Naive thymus-derived CD4-positive, alpha-beta T cell (primary cell): ENCODE measurements around the gene FOXJ1. TPM values are rescaled to one million over a fixed set of nuclear protein-coding genes. Genes with fewer than 3 reads are reported as not detected.
A peak's percentile ranks its signal among the peaks of the same experiment; 100 is the strongest.
"Not testable (repeated sequence)": the region's sequence is repeated elsewhere in the genome, so short reads cannot be mapped to it uniquely, and the experiment has no call there.

Experiments used
- ATAC-seq: fragments of 150-1000 bp; cut with Tn5 transposase; 2 replicates; pipeline ENCODE4 v1.10.0; 2021; ENCODE audit warnings: mild to moderate bottlenecking, moderate library complexity
- CTCF ChIA-PET: fragments of 350-600 bp; sonication (Branson Sonifier 250); formaldehyde crosslinking; loops from one replicate; lab custom pipeline; 2021; ENCODE audit warnings: antibody characterized with exemption; lab: Charles Lee
- POLR2A ChIA-PET: fragments of 350-600 bp; sonication (Branson Sonifier 250); formaldehyde crosslinking; loops from one replicate; lab custom pipeline; 2021; ENCODE audit warnings: antibody characterized with exemption, inconsistent platforms; lab: Charles Lee
- DNase-seq, 9 donors: peaks; one replicate each; pipeline versions ENCODE4 v3.0.0 to v3.0.0-alpha.2; 2020 to 2022; ENCODE audit warnings: mixed read lengths in 1 of 9
- H3K27ac ChIP-seq: one replicate; pipeline ENCODE4 v1.7.0; 2013; ENCODE audit warnings: mild to moderate bottlenecking, low read depth, low read length, moderate library complexity
- H3K27me3 ChIP-seq, 2 donors: one replicate each; pipeline ENCODE4 v1.7.0; 2013; ENCODE audit warnings: low read length in 2 of 2, mild to moderate bottlenecking in 2 of 2, moderate library complexity in 2 of 2; ENCODE audit not compliant: control insufficient read depth in 2 of 2, insufficient read depth in 2 of 2
- H3K36me3 ChIP-seq, 3 experiments: 1 replicate in 2 of 3; 2 replicates in 1 of 3; pipeline ENCODE4 v1.7.0; 2013; ENCODE audit warnings: low read length in 3 of 3, mild to moderate bottlenecking in 3 of 3, moderate library complexity in 1 of 3; ENCODE audit not compliant: insufficient read depth in 3 of 3, control insufficient read depth in 2 of 3
- H3K4me1 ChIP-seq, 2 donors: one replicate each; pipeline ENCODE4 v1.7.0; 2013; ENCODE audit warnings: low read length in 2 of 2, mild to moderate bottlenecking in 2 of 2, moderate library complexity in 1 of 2; ENCODE audit not compliant: control insufficient read depth in 2 of 2, insufficient read depth in 2 of 2
- H3K4me3 ChIP-seq: 2 replicates; pipeline ENCODE4 v1.7.0; 2013; ENCODE audit warnings: mild to moderate bottlenecking, low read length
- H3K9me3 ChIP-seq, 3 experiments: 1 replicate in 2 of 3; 2 replicates in 1 of 3; pipeline ENCODE4 v1.7.0; 2013; ENCODE audit warnings: low read length in 3 of 3; ENCODE audit not compliant: control insufficient read depth in 2 of 3
- H3K27ac Mint-ChIP-seq, 9 donors: one replicate each; pipeline ENCODE4 v1.8.0; 2020 to 2022; ENCODE audit warnings: mixed read lengths in 9 of 9, mild to moderate bottlenecking in 8 of 9, moderate library complexity in 5 of 9, inconsistent platforms in 2 of 9
- H3K27me3 Mint-ChIP-seq, 5 donors: one replicate each; pipeline ENCODE4 v1.8.0; 2021 to 2022; ENCODE audit warnings: mixed read lengths in 5 of 5, mild to moderate bottlenecking in 1 of 5
- H3K36me3 Mint-ChIP-seq, 5 donors: one replicate each; pipeline ENCODE4 v1.8.0; 2020 to 2022; ENCODE audit warnings: mixed read lengths in 5 of 5, mild to moderate bottlenecking in 3 of 5, inconsistent platforms in 1 of 5
- H3K4me1 Mint-ChIP-seq, 7 donors: one replicate each; pipeline ENCODE4 v1.8.0; 2020 to 2022; ENCODE audit warnings: mixed read lengths in 7 of 7, mild to moderate bottlenecking in 3 of 7, inconsistent platforms in 1 of 7
- H3K4me3 Mint-ChIP-seq, 10 donors: one replicate each; pipeline ENCODE4 v1.8.0; 2020 to 2022; ENCODE audit warnings: mild to moderate bottlenecking in 10 of 10, mixed read lengths in 10 of 10, moderate library complexity in 6 of 10, inconsistent platforms in 2 of 10
- H3K9me3 Mint-ChIP-seq, 11 donors: one replicate each; pipeline ENCODE4 v1.8.0; 2020 to 2022; ENCODE audit warnings: mixed read lengths in 11 of 11, mild to moderate bottlenecking in 4 of 11, inconsistent platforms in 1 of 11, moderate library complexity in 1 of 11
- intact Hi-C, 2 donors: fragments of 100-400 bp; cut with micrococcal nuclease; formaldehyde crosslinking; loops; one replicate each; pipeline ENCODE4 v1.15.1; 2023
- polyA plus RNA-seq, 2 donors: library from polyadenylated mRNA; unstranded; fragments of 300-500 nt; fragmentation: Illumina TruSeq; gene quantifications; one replicate each; pipeline ENCODE4 v1.2.3, GENCODE V29; 2021
- total RNA-seq, 6 experiments: library from RNA in 5 of 6; stranded (reverse) in 5 of 6; gene quantifications; 1 replicate in 5 of 6; 2 replicates in 1 of 6; pipeline ENCODE4 v1.2.3 and lab custom pipeline; 2021 to 2026

FOXJ1 gene, protein sequence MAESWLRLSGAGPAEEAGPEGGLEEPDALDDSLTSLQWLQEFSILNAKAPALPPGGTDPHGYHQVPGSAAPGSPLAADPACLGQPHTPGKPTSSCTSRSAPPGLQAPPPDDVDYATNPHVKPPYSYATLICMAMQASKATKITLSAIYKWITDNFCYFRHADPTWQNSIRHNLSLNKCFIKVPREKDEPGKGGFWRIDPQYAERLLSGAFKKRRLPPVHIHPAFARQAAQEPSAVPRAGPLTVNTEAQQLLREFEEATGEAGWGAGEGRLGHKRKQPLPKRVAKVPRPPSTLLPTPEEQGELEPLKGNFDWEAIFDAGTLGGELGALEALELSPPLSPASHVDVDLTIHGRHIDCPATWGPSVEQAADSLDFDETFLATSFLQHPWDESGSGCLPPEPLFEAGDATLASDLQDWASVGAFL
- 1 to 10 TPM in 4 of 5 experiments, under 1 TPM in 1; 0.29 to 2.2 (median 1.4) TPM for total RNA-seq
- 1 to 10 TPM in 1 of 2 donors, under 1 TPM in 1; 0.27 to 1.0 TPM for polyA plus RNA-seq
- total RNA-seq (lab: John Stamatoyannopoulos, UW): 13.5 reads per million, percentile 42 among the genes with 10 or more reads in this experiment

DNA sequence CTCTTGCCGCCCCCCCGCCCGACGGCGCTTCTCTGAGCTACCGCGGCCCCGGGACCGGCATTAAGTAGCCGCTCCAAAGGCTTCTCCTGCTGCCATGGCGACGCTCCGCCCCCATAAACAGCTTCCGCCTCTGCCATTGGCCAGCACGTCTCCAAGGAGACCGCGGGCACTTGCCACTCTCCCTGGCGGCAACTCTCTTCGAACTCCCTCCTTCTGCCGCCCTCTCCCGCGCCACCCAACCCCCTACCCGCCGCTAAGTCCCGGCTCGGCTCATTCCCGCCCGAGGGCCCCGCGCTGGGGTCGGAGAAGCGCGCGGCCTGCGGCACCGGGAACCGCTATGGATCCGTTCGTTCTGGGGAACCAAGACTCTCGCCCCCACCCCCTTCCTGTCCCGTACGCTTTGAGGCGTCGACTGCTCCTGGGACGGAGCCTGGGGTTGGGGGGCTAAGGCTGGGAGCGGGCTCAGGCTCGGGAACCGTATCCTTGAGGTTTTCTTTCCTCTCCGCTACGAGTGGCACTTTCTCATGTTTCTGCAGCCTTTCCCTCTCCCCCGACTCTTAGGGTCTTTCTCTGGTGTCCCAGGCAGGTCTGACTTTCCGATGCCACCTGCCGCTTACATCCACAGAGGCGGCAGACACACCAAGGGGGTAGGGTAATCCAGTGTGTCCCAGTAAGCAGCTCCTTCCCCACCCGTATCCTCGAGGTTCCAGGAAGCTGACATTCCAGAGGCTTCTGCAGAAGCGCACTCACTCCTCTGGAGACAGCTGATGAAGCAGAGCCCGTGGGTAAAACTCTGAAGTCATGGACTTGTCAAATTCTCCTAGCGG is at the start of gene FOXJ1:
FOXJ1 (minus strand) TSS at position 34 of the 827 bp plus-strand sequence. CDS start 850 bp downstream, outside the sequence.
- POLR2A ChIA-PET: interaction anchor here (0.8 to 8.5 kb wide), 13 partner anchors 12 to 139 kb away, joined by 3 to 141 read pairs (median 4); no protein-coding TSS in a partner anchor
- peak within 1 kb of the TSS; percentile 82 to 89 (median 85) for H3K4me3 Mint-ChIP-seq
- peak; percentile 88 to 94 (median 91) for DNase-seq
- peaks cover 0 to 26% (median 0%) of the 10 kb centered on the region in 5 donors for H3K27me3 Mint-ChIP-seq
- intact Hi-C loops: loop anchor here (1.0 to 10.0 kb wide), 7 partner anchors 11 to 533 kb away; partner anchors contain the start of genes EXOC7 (in 1 of the 2), PRPSAP1 (in 1 of the 2) and UBALD2 (in 1 of the 2)
- peak within 1 kb of the TSS; percentile 80 to 99 (median 93) for H3K27ac Mint-ChIP-seq
- peak; percentile 87 for ATAC-seq
- no peaks in the 10 kb centered on the region for H3K27me3 ChIP-seq
- H3K4me3 ChIP-seq: peak within 1 kb of the TSS; percentile 49
- peaks cover 0 to 1% (median 0%) of the 10 kb centered on the region in 11 donors for H3K9me3 Mint-ChIP-seq
- CTCF ChIA-PET: interaction anchor here (0.9 to 8.1 kb wide), 6 partner anchors 11 to 138 kb away, joined by 4 to 111 read pairs (median 9); no protein-coding TSS in a partner anchor
- H3K36me3 Mint-ChIP-seq: peaks cover 0 to 14% (median 0%) of the 10 kb centered on the region in 5 donors
- peaks cover 50 to 58% of the 10 kb centered on the region in 2 donors for H3K4me1 ChIP-seq
- peak within 1 kb of the TSS; percentile 61 for H3K27ac ChIP-seq
- no peaks in the 10 kb centered on the region for H3K36me3 ChIP-seq
- H3K4me1 Mint-ChIP-seq: peaks cover 42 to 63% (median 59%) of the 10 kb centered on the region in 7 donors
- no peaks in the 10 kb centered on the region for H3K9me3 ChIP-seq

DNA sequence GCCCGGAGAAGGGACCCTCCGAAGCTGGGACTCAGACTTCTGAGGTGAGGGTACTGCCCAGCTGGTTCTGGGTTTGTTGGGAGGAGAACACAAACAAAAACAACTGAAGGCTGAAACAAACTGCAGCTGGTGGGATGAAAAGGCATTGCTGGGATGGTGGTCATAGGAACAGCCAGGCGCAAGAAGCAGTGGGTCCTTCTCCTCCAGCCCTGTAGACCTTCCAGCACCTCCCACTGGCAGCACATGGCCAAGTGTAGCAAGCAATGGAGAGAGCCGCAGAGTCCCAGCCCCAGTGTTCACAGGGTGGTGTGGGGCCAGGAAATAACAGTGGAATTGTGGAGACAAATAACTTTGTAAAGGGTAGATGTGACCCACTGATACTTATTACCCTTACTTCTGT is 48.7 kb upstream of the FOXJ1 start:
- ATAC-seq (no peak), DNase-seq (no peak)
- H3K36me3 ChIP-seq: no peaks in the 10 kb centered on the region
- H3K9me3 ChIP-seq: no peaks in the 10 kb centered on the region
- Mint-ChIP-seq H3K27ac (peak overlapping the region; percentile 92 to 99 (median 98)), H3K27me3 (no peaks in the 10 kb centered on the region), H3K4me1 (peaks cover 44 to 82% (median 67%) of the 10 kb centered on the region in 7 donors), H3K9me3 (peaks cover 0 to 2% (median 0%) of the 10 kb centered on the region in 11 donors), H3K36me3 (peaks cover 11 to 37% (median 22%) of the 10 kb centered on the region in 5 donors), H3K4me3 (peak overlapping the region; percentile 64 to 84 (median 78))
- POLR2A ChIA-PET: interaction anchor here (0.6 to 9.0 kb wide), 16 partner anchors 9 to 79 kb away, joined by 3 to 214 read pairs (median 4); partner anchors contain the start of gene UBALD2
- H3K27ac ChIP-seq: peak overlapping the region; percentile 79
- H3K4me1 ChIP-seq: peaks cover 61 to 70% of the 10 kb centered on the region in 2 donors
- CTCF ChIA-PET: interaction anchor here (0.6 to 2.1 kb wide), 12 partner anchors 9 to 90 kb away, joined by 3 to 11 read pairs (median 4); no protein-coding TSS in a partner anchor
- H3K4me3 ChIP-seq: no peak overlapping the region
- H3K27me3 ChIP-seq: no peaks in the 10 kb centered on the region
- intact Hi-C loops: no loop called here

DNA sequence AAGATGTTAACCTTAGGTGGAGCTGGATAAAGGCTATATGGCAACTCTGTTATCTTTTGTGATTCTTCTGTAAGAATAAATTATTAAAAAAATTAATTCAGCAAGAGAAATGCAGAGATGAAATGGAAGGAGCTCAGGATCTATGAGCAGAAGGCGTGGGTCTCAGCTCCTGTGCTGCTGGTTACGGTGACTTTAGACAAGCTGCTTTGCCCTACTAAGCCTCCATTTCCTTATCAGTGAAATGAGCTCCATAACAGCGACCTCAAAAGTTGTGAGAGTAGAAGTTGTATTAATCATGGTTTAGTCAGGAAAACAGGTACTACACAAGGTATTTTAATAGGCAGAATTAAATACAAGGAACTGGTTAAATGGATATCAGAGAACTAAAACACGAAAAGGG is 48.2 kb upstream of the FOXJ1 start:
- Histone ChIP-seq H3K36me3 (no peaks in the 10 kb centered on the region), H3K27ac (peak overlapping the region; percentile 79), H3K4me1 (peaks cover 61 to 70% of the 10 kb centered on the region in 2 donors), H3K9me3 (no peaks in the 10 kb centered on the region), H3K27me3 (no peaks in the 10 kb centered on the region), H3K4me3 (no peak overlapping the region)
- ATAC-seq (no peak), DNase-seq (no peak)
- CTCF ChIA-PET: interaction anchor here (0.6 to 2.1 kb wide), 11 partner anchors 10 to 90 kb away, joined by 3 to 11 read pairs (median 4); no protein-coding TSS in a partner anchor
- H3K27me3 Mint-ChIP-seq: no peaks in the 10 kb centered on the region
- peak overlapping the region; percentile 64 to 84 (median 78) for H3K4me3 Mint-ChIP-seq
- intact Hi-C loops: no loop called here
- H3K4me1 Mint-ChIP-seq: peaks cover 44 to 82% (median 67%) of the 10 kb centered on the region in 7 donors
- peaks cover 13 to 39% (median 21%) of the 10 kb centered on the region in 5 donors for H3K36me3 Mint-ChIP-seq
- H3K27ac Mint-ChIP-seq: peak overlapping the region; percentile 92 to 99 (median 98)
- H3K9me3 Mint-ChIP-seq: peaks cover 0 to 2% (median 0%) of the 10 kb centered on the region in 11 donors
- POLR2A ChIA-PET: interaction anchor here (0.5 to 9.0 kb wide), 15 partner anchors 10 to 79 kb away, joined by 3 to 214 read pairs (median 5); partner anchors contain the start of gene UBALD2

DNA sequence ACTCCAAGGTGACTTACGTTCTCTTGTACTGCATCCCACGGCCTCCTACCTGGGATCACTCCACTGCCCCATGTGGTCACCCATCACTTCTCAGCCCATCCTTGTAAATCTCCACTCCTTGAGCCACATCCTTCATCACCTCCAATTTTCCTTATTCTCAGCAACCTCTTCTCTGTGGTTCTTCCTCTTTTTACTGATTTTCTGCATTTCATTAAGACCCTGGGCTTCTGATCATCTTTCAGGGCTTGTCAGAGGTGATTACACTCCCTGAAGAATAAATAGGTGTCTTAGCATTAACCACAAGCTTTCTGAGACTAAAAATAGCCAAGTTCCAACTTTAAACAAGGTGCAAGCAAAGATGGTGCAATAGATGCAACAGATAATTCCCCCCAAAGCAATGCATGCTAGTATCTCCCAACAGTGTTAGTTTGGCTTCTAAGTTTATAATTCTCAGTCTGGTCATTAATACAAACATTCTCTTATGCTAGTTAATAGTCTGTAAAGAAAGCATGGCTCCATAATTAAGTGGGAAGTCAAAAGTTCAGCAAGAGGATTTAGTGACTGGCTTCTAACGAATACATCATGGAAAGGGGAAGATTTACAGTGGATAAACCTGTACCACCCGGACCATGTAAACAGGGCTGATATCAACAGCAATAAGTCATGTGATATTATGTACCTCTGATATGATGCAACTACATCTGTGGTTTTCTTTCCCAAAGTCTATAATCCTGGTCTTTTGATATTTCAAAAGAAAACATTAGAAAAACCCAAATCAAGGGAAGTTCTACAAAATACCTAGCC is 47.4 kb upstream of the FOXJ1 start:
- Histone ChIP-seq H3K36me3 (no peaks in the 10 kb centered on the region), H3K4me3 (peak overlapping the region; percentile 3), H3K4me1 (peaks cover 53 to 63% of the 10 kb centered on the region in 2 donors), H3K27ac (peak overlapping the region; percentile 79), H3K27me3 (no peaks in the 10 kb centered on the region), H3K9me3 (no peaks in the 10 kb centered on the region)
- Mint-ChIP-seq H3K4me3 (peak overlapping the region in 9 of 10 donors; percentile 54 to 83 (median 65)), H3K27ac (peak overlapping the region; percentile 82 to 99 (median 97)), H3K36me3 (peaks cover 13 to 32% (median 20%) of the 10 kb centered on the region in 5 donors), H3K27me3 (no peaks in the 10 kb centered on the region), H3K4me1 (peaks cover 41 to 76% (median 61%) of the 10 kb centered on the region in 7 donors), H3K9me3 (peaks cover 0 to 2% (median 0%) of the 10 kb centered on the region in 11 donors)
- ChIA-PET CTCF (interaction anchor here (1.0 to 2.1 kb wide), 8 partner anchors 9 to 91 kb away, joined by 3 to 11 read pairs (median 4); no protein-coding TSS in a partner anchor), POLR2A (interaction anchor here (0.5 to 9.0 kb wide), 16 partner anchors 9 to 80 kb away, joined by 3 to 214 read pairs (median 5); partner anchors contain the start of gene UBALD2)
- no peak for DNase-seq
- no peak for ATAC-seq
- intact Hi-C loops: no loop called here

DNA sequence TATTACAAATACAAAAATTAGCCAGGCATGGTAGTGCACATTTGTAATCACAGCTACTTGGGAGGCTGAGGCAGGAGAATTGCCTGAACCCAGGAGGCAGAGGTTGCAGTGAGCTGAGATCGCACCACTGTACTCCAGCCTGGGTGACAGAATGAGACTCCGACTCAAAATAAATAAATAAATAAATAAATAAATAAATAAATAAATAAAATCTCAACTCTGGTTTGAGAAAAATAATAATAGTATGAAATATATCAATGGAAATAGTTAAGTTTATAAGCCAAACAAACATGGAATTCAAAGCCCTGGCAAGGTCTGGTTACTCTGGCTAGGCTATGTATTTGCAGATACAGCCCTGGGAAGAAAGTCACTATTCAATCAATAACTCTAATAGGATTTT is 45.7 kb upstream of the FOXJ1 start:
- peaks cover 46 to 57% of the 10 kb centered on the region in 2 donors for H3K4me1 ChIP-seq

More for the DNA sequence above, 45.7 kb upstream of the FOXJ1 start:
- H3K9me3 ChIP-seq, intact Hi-C loops, H3K4me3 ChIP-seq, H3K27ac ChIP-seq, H3K36me3 ChIP-seq, H3K27me3 ChIP-seq, H3K9me3 Mint-ChIP-seq, H3K27me3 Mint-ChIP-seq, ATAC-seq, DNase-seq: not testable (repeated sequence)
- Mint-ChIP-seq H3K27ac (peak overlapping the region in 6 of 9 donors; percentile 62 to 95 (median 78)), H3K4me3 (peak overlapping the region in 1 of 10 donors; percentile 20), H3K36me3 (peaks cover 13 to 36% (median 20%) of the 10 kb centered on the region in 5 donors), H3K4me1 (peaks cover 31 to 68% (median 53%) of the 10 kb centered on the region in 7 donors)
- CTCF ChIA-PET: interaction anchor here (0.8 to 12.3 kb wide), 3 partner anchors 59 to 93 kb away, joined by 3 to 187 read pairs (median 4); no protein-coding TSS in a partner anchor
- POLR2A ChIA-PET: interaction anchor here (0.6 to 9.0 kb wide), 6 partner anchors 8 to 329 kb away, joined by 3 to 214 read pairs (median 5); partner anchors contain the start of gene UBALD2
